HG03354 (cell line): ENCODE data around the gene TWIST2.

Source experiments
- ATAC-seq: cut with Tn5 transposase; IDR thresholded peaks from one replicate; pipeline ENCODE4 v1.9.1; 2021; ENCODE audit warnings: mild to moderate bottlenecking; ENCODE audit not compliant: unreplicated experiment, poor library complexity, severe bottlenecking

TWIST2 gene

DNA sequence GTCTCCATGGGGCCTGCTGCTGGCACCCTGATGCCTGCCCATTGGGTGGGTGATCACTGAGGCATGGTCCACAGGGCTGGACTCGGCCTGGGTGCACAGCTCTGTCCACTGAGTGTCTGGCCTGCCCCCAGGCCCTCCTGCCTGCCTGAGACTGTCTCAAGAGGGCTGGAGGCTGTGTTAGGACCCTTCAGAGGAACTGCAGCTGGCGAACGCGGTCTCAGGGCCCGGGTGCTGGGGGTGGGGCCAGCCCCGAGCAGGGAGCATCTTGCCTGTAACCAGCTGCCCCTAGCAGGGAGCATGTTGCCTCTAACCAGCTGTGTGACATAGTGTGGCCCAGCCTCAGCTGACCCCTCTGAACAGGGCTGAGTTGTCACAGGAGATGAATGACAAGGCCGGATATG is 50.0 kb downstream of the TWIST2 start:
- no peak for ATAC-seq

- no peak for ATAC-seq
Measured at GRCh38 chr2:238898534-238899281, 50.8 kb downstream of the TWIST2 start.

DNA sequence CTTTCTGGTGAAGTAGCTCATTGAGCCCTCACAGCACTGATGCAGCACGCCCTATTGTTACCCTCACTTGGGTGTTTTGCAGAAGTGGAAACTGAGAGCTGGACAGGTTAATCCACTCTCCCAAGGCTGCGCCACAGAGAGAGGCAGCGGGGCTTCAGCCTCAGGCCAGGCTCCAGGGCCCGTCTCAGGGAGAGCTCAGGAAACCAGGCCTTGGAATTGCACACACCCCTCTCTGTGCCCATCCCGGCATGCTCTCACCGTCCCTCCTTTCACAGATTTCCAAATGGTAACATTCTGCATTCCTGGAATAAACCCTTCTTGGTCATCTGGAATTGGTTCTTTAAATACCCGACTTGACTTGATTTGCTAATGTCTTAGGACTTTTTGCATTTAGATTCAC is 51.5 kb downstream of the TWIST2 start:
- no peak for ATAC-seq

DNA sequence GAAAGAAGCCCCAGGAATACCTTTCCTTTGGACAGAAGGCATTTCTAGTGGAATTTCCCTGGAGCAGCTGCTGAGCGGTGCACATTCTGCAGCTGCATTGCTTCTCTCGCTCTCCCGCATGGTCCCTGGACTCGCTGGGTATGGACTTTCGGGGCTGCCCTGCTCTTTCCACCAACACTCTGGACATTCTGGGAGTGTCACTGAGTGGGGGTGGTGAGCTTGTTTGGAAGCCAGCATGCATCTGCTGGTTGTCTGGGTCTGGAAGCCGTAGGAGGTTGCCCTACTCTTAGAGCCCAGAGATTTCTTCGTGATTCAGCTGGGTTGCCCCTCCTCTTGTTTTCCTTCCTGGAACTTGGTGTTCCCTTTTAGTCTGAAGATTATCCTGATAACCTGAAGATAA is 52.6 kb downstream of the TWIST2 start:
- no peak for ATAC-seq

GRCh38 chr2:238901461-238902057 is 53.7 kb downstream of the TWIST2 start:
- no peak for ATAC-seq

- no peak for ATAC-seq
Measured at GRCh38 chr2:238902285-238902684, 54.4 kb downstream of the TWIST2 start.

GRCh38 chr2:238903141-238903540 is 55.3 kb downstream of the TWIST2 start:
- ATAC-seq = no peak

DNA sequence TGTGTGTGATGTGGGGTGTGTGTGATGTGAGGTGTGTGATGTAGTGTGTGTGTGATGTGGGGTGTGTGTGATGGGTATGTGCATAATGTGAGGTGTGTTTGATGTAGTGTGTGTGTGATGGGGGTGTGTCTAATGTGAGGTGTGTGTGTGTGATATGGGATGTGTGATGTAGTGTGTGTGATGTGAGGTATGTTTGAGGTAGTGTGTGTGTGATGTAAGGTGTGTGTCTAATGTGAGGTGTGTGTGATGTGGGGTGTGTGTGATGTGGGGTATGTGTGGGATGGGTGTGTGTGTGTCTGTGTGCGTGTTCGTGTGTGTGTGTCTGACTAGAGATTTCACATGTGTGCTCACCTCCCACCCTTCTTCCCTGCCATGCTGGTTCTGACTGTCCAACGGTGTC is 56.3 kb downstream of the TWIST2 start:
- no peak for ATAC-seq

DNA sequence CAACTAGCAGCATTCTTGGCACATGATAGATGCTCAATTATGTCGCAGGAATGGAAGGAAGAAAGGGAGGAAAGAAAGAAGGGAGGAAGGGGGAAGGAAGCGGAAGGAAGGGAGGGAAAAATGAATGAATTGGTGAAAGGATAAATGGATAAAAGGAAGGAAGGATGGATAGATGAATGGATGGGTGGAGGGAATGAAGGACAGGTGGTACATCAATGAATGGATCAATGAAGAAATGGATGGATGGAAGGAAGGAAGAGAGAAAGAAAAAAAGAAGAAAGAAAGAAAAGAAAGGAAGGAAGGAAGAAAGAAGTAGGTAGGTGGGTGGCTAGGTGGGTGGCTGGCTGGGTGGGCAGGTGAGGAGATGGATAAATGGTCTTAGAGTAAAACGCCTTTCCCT is 56.8 kb downstream of the TWIST2 start:
- no peak for ATAC-seq

GRCh38 chr2:238905224-238905623 is 57.3 kb downstream of the TWIST2 start:
- ATAC-seq = no peak

DNA sequence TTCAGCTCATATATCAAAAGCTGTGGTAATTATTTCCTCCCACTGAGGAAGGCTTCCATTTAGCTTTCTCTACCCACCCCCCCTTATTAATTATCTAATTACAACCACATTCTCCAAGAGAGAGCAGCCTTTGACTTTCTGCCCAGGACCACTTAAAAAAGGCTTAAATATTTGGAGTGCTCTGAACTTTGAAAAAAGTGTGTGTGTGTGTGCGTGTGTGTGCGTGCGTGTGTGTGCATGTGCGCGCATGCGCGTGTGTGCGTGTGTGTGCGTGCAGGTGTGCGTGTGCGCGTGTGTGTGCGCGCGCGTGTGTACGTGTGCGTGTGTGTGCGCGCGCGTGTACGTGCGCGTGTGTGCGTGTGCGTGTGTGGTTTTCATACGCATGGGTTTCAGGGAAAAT is 57.8 kb downstream of the TWIST2 start:
- ATAC-seq = no peak

- no peak for ATAC-seq
Measured at GRCh38 chr2:238906254-238906935, 58.5 kb downstream of the TWIST2 start.

DNA sequence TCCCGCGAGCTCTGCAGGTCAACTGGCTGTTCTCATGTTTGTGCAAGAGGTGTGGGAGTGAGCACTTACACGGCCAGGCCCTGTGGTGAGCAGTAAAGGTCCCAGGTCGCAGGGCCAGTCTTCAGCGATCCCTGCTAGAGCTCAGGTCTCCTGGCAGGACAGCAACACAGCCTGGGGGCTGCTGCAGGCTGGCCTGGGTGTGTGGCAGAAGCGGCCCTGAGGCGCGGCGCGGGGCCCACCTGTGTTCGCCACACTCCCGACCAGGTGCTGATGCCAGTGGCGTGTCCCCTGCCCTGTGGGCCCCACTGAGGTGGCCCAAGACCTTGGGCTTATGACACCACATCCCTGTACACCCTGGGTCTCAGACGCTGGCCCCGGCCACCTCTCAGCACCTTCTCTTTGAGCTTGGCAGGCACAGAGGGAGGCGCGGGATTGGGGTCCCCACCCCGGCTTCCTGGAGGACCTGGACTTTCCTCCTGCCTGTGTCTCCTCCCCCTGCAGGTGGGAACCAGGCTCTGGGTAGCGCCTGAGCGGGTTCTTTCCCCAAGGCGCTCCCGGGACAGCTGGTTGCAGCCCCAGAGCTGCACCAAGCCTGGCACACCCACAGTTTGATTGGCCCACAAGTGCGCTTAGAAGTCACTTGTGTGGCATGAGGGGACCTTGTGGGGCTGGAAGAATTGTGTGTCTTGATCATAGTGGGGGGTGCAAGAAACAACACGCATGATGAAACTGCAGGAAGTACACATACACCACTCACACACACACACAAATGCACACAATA is 59.2 kb downstream of the TWIST2 start:
- no peak for ATAC-seq

- ATAC-seq = no peak
Measured at GRCh38 chr2:238907717-238908173, 59.9 kb downstream of the TWIST2 start.

DNA sequence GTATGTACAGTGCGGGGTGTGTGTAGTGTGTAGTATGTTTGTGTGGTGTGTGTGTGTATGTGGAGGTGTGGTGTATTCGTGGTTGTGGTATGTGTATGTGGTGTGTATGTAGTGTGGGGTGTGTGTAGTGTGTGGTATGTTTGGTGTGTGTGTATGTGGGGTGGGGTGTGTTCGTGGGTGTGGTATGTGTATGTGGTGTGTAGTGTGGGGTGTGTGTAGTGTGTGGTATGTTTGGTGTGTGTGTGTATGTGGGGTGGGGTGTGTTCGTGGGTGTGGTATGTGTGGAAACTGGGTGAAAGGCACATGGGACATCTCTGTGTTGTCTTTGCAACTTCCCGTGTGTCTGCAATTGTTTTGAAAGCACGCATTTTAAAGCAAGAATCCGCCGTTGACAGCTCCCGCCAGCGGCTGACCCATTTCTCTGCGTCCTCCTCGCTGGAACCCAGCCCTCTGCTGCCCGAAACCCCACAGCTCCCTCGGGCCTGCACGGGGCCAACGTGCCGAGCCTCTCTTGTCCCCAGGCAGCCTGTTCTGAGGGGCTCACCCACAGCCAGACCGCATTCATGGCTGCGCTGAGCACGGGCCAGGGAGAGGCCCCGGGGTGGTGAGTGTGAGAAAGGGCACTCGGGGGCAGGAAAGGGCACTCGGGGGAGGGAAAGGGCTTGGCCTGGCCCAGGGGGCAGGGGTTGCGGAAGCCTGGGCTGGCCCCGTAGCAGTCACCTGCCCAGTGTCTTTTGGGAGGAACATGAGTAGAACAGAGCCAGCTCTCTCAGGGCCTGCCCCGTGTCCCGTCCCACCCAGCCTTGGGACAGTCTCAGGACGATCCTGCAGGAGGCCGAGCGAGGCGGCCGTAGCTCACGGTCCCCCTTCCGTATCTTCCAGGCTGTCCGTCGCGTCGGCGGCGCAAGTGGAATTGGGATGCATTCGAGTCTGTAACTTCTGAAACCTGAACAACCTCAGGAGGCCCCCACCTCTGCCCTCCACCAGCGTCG is 61.4 kb downstream of the TWIST2 start:
- ATAC-seq = no peak

DNA sequence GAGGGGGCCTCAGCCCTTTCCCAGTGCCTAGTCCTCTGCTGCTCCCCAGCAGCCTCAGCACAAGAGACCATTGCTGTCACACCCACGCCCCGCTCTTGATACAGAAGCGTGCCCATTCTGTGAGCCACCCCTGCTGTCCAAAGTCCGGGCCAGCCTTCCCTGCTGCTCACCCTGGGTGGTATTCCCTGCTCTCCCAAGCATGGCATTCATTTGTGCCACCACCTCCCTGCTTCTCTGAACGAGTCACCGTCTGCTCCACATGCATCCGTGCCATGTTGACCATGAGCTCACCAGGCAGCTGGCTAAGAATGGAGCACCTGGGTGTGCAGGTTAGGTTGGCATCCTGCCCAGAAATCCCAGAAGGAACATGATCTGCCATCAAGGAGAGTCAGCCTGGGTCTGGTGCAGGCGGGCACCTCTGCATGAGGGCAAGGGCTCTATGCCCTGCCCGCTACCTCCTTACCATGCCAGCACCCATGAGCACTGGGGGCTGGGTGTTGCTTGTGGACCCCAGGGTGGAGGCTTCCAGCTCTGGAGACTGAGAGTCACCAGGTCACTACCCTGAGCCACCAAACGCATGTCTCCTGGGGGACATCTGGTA is 63.0 kb downstream of the TWIST2 start:
- ATAC-seq = no peak

DNA sequence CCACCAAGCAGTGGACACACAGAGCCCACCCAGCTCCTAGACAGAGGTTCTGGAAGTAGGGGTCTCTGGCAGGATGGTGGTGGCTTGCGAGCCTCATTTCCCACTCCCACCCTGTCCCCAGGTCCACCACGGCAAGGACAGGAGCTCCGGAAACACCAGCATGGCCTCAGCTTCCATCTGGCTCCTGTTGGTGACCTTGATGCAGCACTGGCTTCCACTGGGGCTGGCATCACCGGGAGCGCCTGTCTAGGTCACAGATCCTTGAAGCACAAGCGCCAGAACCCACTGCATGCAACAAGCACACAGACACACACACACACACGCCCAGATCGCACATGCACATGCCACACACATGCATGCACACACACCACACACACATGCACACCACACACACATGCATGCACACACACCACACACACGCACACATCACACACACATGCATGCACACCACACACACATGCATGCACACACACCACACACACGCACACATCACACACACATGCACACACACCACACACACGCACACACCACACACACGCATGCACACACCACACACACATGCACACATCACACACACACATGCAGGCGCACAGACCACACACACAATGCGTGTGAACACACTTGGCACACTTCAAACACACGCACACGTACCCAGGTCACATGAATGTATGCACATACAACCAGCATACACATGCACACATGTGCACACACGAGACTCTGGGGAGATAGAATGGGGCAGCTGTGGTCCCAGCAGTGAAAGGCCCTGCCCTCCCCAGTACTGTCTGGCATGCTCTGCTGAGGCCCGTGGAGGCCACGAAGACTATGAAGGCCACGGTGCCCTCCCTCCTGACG is 63.7 kb downstream of the TWIST2 start:
- no peak for ATAC-seq
